ENCODE measurements around the gene YAP1.

GRCh38 chr11:102272047-102272824 is 162.0 kb downstream of the YAP1 start:
- TF ChIP-seq CTCF (IDR thresholded peaks at IDR 0.05) = no peak
- no peak for TF ChIP-seq POLR2A (IDR thresholded peaks at IDR 0.05)

Measured in esophagus squamous epithelium (tissue), 4 donors.